ENCODE measurements around the gene FBXL2.

The FBXL2 gene

GRCh38 chr3:33277193-33277882 is at the start of gene FBXL2:
TSS of gene FBXL2 (plus strand) at chr3:33277442. CDS start at chr3:33277513, 71 bp downstream.
- peak; percentile 62 for DNase-seq

GRCh38 chr3:33229066-33229465 is 48.2 kb upstream of the FBXL2 start:
- DNase-seq = no peak

- DNase-seq = no peak
Observed at GRCh38 chr3:33229947-33230346, 47.3 kb upstream of the FBXL2 start.

- DNase-seq = no peak
Observed at GRCh38 chr3:33231756-33232465, 45.3 kb upstream of the FBXL2 start.

GRCh38 chr3:33233884-33234283 is 43.4 kb upstream of the FBXL2 start:
- no peak for DNase-seq

GRCh38 chr3:33236005-33236404 is 41.2 kb upstream of the FBXL2 start:
- DNase-seq = no peak

- no peak for DNase-seq
Observed at GRCh38 chr3:33237439-33237838, 39.8 kb upstream of the FBXL2 start.

GRCh38 chr3:33238923-33239322 is 38.3 kb upstream of the FBXL2 start:
- no peak for DNase-seq

- no peak for DNase-seq
Observed at GRCh38 chr3:33240261-33240660, 37.0 kb upstream of the FBXL2 start.

GRCh38 chr3:33246786-33247185 is 30.5 kb upstream of the FBXL2 start:
- no peak for DNase-seq

- no peak for DNase-seq
Observed at GRCh38 chr3:33250712-33251111, 26.5 kb upstream of the FBXL2 start.

GRCh38 chr3:33256249-33256648 is 21.0 kb upstream of the FBXL2 start:
- no peak for DNase-seq

- no peak for DNase-seq
Observed at GRCh38 chr3:33260104-33260503, 17.1 kb upstream of the FBXL2 start.

GRCh38 chr3:33269385-33269784 is 7.9 kb upstream of the FBXL2 start:
- no peak for DNase-seq

GRCh38 chr3:33271324-33271723 is 5.9 kb upstream of the FBXL2 start:
- no peak for DNase-seq

- no peak for DNase-seq
Observed at GRCh38 chr3:33273628-33274027, 3.6 kb upstream of the FBXL2 start.

GRCh38 chr3:33278163-33278562 is 921 bp downstream of the FBXL2 start:
- peak; percentile 3 for DNase-seq

GRCh38 chr3:33287672-33288282 is 10.5 kb downstream of the FBXL2 start:
- DNase-seq = no peak

GRCh38 chr3:33299395-33300081 is 22.3 kb downstream of the FBXL2 start:
- no peak for DNase-seq

- DNase-seq = no peak
Observed at GRCh38 chr3:33312361-33312760, 35.1 kb downstream of the FBXL2 start.

GRCh38 chr3:33313331-33313730 is 36.1 kb downstream of the FBXL2 start:
- no peak for DNase-seq

GRCh38 chr3:33314993-33315392 is 37.8 kb downstream of the FBXL2 start:
- DNase-seq = no peak

GRCh38 chr3:33315826-33316225 is 38.6 kb downstream of the FBXL2 start:
- no peak for DNase-seq

Measured in NCI-H748 treated with DMSO at 0.1 percent for 48 hours (cell line).